Measurements from ENCODE around the gene YOD1. TPM values are rescaled to one million over a fixed set of nuclear protein-coding genes. Genes with fewer than 3 reads are reported as not detected.

YOD1 gene
- total RNA-seq, 2 experiments from 2014 or later: 17.9 TPM

DNA sequence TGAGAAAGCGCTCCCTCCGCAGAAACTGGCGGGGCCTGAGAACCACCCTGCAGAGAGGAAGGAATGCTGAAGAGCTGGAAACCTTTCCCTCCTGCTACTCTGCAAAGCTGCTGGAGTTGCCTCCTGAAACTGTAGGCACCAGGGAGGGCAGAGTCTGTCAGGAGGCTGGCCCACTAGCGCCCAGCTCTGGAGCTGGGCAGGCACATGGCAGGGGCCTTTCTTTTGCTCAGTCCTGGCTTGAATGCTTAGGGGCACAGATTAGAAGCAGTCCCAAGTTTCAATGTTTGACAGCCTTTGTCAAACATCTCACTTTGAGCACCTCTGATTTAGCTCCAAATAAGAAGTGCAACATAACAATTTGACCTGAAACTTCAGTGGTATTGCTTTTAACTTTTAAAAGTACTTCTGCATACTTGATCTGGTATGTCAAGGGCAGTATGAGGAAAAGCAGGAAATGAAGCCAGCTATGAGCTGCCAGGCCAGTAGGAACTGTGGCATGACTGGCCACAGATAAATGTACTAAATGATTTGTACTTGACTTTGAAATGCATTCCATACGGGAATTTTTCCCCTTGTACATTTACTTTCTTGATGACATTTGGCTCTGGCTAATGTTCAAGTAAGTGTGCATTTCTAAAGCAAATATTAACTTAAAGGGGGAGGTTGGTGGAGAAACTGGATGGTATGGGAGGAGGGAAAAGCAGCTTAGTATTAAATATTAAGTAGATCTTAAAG, 25.7 kb downstream of the YOD1 start:
- H3K27me3 Mint-ChIP-seq: peaks cover 51% of the 10 kb centered on the region
- peaks cover 0 to 3% of the 10 kb centered on the region in 2 experiments for H3K9me3 ChIP-seq (ENCODE audit: control insufficient read depth in 1 of 2, insufficient read depth in 1 of 2, low read length in 2 of 2)
- no peak overlapping the region for H3K4me3 Mint-ChIP-seq
- H3K36me3 Mint-ChIP-seq (ENCODE audit: low read depth): no peaks in the 10 kb centered on the region
- H3K4me3 ChIP-seq (ENCODE audit: low read length): no peak overlapping the region
- ATAC-seq (ENCODE audit: poor library complexity) (no peak), DNase-seq (no peak)
- no peaks in the 10 kb centered on the region for H3K4me1 ChIP-seq (ENCODE audit: insufficient read depth, low read length)
- TF ChIP-seq, protein P1, sequence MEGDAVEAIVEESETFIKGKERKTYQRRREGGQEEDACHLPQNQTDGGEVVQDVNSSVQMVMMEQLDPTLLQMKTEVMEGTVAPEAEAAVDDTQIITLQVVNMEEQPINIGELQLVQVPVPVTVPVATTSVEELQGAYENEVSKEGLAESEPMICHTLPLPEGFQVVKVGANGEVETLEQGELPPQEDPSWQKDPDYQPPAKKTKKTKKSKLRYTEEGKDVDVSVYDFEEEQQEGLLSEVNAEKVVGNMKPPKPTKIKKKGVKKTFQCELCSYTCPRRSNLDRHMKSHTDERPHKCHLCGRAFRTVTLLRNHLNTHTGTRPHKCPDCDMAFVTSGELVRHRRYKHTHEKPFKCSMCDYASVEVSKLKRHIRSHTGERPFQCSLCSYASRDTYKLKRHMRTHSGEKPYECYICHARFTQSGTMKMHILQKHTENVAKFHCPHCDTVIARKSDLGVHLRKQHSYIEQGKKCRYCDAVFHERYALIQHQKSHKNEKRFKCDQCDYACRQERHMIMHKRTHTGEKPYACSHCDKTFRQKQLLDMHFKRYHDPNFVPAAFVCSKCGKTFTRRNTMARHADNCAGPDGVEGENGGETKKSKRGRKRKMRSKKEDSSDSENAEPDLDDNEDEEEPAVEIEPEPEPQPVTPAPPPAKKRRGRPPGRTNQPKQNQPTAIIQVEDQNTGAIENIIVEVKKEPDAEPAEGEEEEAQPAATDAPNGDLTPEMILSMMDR (IDR thresholded peaks at IDR 0.05): no peak
- CTCF ChIA-PET: interaction anchor here (0.6 kb wide), 1 partner anchor 580 kb away, joined by 3 read pairs; no protein-coding TSS in a partner anchor
- POLR2A ChIA-PET: no interaction called here
- H3K27ac ChIP-seq (ENCODE audit: low read depth in 1 of 2, low read length in 2 of 2): no peak overlapping the region
- no peaks in the 10 kb centered on the region for H3K36me3 ChIP-seq (ENCODE audit: insufficient read depth, low read length)
- intact Hi-C loops (cut with DNase I, micrococcal nuclease): no loop called here
- H3K27me3 ChIP-seq (ENCODE audit: control insufficient read depth in 1 of 2, insufficient read depth in 2 of 2, low read length in 2 of 2): peaks cover 8% of the 10 kb centered on the region in 2 experiments
- H3K27ac Mint-ChIP-seq: no peak overlapping the region
- no peaks in the 10 kb centered on the region for H3K9me3 Mint-ChIP-seq
- no peaks in the 10 kb centered on the region for H3K4me1 Mint-ChIP-seq (ENCODE audit: low read depth)

DNA sequence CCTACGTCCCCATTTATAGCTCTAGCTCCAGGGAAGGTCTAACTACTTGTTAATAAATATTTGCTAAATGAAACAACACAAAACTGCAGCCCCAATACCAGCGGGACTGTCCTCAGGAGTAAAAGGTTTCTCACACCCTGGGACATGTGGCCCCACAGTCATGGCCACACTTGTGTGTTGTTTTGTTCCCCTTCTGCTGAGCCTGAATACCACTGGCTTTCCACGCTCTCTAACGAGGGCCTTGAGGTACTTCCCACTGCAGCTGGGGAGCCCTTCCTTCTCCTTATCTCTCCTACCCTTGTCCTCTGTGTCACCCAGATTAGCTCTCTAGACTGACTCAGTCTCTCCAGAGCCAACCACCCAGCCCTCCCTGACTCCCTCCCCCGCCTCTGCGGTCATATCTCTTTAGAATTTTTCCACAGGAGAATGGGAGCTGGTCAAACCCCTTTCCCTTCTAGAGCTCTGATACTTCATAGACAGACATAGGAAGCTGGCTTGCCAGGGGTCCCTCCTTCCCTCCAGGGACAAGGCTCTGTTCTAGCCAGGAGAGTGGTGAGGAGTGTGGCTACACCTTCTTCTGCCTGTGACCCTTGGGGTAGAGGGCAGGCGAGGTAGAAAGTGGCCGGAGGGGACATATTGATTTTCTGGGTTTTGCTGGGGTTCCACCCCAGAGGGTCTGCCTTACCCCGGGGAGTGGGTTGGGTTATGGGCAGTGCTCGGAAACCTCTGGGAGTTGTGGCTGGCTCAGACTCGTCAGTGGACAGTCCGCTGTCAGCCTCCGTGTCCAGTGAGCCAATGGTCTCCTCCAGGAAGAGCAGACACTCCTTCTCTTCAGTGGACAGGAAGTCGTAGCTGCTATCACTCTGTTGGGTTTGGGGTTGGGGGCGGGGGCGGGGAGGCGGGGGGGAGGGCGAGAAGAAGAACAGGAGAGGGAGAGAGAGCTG, 26.5 kb downstream of the YOD1 start:
- no peak for ATAC-seq (ENCODE audit: poor library complexity)

More for the DNA sequence above, 26.5 kb downstream of the YOD1 start:
- TF ChIP-seq, protein P1 (IDR thresholded peaks at IDR 0.05): no peak
- no peak overlapping the region for H3K27ac Mint-ChIP-seq
- peak in 2 of 14 experiments; percentile 15 to 26 for DNase-seq
- H3K27me3 ChIP-seq (ENCODE audit: control insufficient read depth in 1 of 2, insufficient read depth in 2 of 2, low read length in 2 of 2): peaks cover 6 to 8% of the 10 kb centered on the region in 2 experiments
- H3K4me1 Mint-ChIP-seq (ENCODE audit: low read depth): no peaks in the 10 kb centered on the region
- H3K9me3 ChIP-seq (ENCODE audit: control insufficient read depth in 1 of 2, insufficient read depth in 1 of 2, low read length in 2 of 2): peaks cover 0 to 3% of the 10 kb centered on the region in 2 experiments
- ChIA-PET CTCF (interaction anchor here (1.1 kb wide), 1 partner anchor 10 kb away, joined by 4 read pairs; no protein-coding TSS in a partner anchor), POLR2A (no interaction called here)
- H3K4me3 ChIP-seq (ENCODE audit: low read length): no peak overlapping the region
- H3K36me3 Mint-ChIP-seq (ENCODE audit: low read depth): no peaks in the 10 kb centered on the region
- no peaks in the 10 kb centered on the region for H3K36me3 ChIP-seq (ENCODE audit: insufficient read depth, low read length)
- intact Hi-C loops (cut with DNase I, micrococcal nuclease): no loop called here
- no peak overlapping the region for H3K4me3 Mint-ChIP-seq
- peaks cover 46% of the 10 kb centered on the region for H3K27me3 Mint-ChIP-seq
- no peaks in the 10 kb centered on the region for H3K4me1 ChIP-seq (ENCODE audit: insufficient read depth, low read length)
- H3K9me3 Mint-ChIP-seq: no peaks in the 10 kb centered on the region
- H3K27ac ChIP-seq (ENCODE audit: low read depth in 1 of 2, low read length in 2 of 2): no peak overlapping the region

Data from CD4-positive, alpha-beta T cell (primary cell).